ENCODE data around the gene CSNK1G3. TPM values are rescaled to one million over a fixed set of nuclear protein-coding genes. Genes with fewer than 3 reads are reported as not detected.

The CSNK1G3 gene
- total RNA-seq, 1 donor from 2014 or later: 28.5 TPM

GRCh38 chr5:123639244-123639643 lies 127.3 kb downstream of the CSNK1G3 start:
- no peak for DNase-seq (ENCODE audit: low spot score in 2 of 2)
- TF ChIP-seq CTCF (IDR thresholded peaks at IDR 0.05): no peak
- no peak overlapping the region for H3K27ac ChIP-seq
- no peaks in the 10 kb centered on the region for H3K27me3 ChIP-seq
- no peak overlapping the region for H3K4me3 ChIP-seq
- intact Hi-C loops (cut with DNase I): no loop called here
- H3K36me3 ChIP-seq: no peaks in the 10 kb centered on the region
- H3K9me3 ChIP-seq: no peaks in the 10 kb centered on the region
- H3K4me1 ChIP-seq: no peaks in the 10 kb centered on the region

- DNase-seq (ENCODE audit: low spot score in 2 of 2): no peak
Observed at GRCh38 chr5:123645024-123645603, 133.1 kb downstream of the CSNK1G3 start.

GRCh38 chr5:123647066-123647465 lies 135.1 kb downstream of the CSNK1G3 start:
- intact Hi-C loops (cut with DNase I): no loop called here
- Histone ChIP-seq H3K4me3 (no peak overlapping the region), H3K36me3 (no peaks in the 10 kb centered on the region), H3K9me3 (no peaks in the 10 kb centered on the region), H3K27me3 (no peaks in the 10 kb centered on the region), H3K4me1 (no peaks in the 10 kb centered on the region), H3K27ac (no peak overlapping the region)
- no peak for DNase-seq (ENCODE audit: low spot score in 2 of 2)
- TF ChIP-seq CTCF (IDR thresholded peaks at IDR 0.05): no peak

More at GRCh38 chr5:123645024-123645603, 133.1 kb downstream of the CSNK1G3 start:
- no peaks in the 10 kb centered on the region for H3K27me3 ChIP-seq
- no peak for TF ChIP-seq CTCF (IDR thresholded peaks at IDR 0.05)
- no peak overlapping the region for H3K27ac ChIP-seq
- intact Hi-C loops (cut with DNase I): no loop called here
- no peak overlapping the region for H3K4me3 ChIP-seq
- no peaks in the 10 kb centered on the region for H3K9me3 ChIP-seq
- no peaks in the 10 kb centered on the region for H3K36me3 ChIP-seq
- no peaks in the 10 kb centered on the region for H3K4me1 ChIP-seq

GRCh38 chr5:123651234-123651633 lies 139.3 kb downstream of the CSNK1G3 start:
- Histone ChIP-seq H3K4me3 (no peak overlapping the region), H3K27ac (no peak overlapping the region), H3K27me3 (no peaks in the 10 kb centered on the region), H3K9me3 (no peaks in the 10 kb centered on the region), H3K36me3 (no peaks in the 10 kb centered on the region), H3K4me1 (no peaks in the 10 kb centered on the region)
- DNase-seq (ENCODE audit: low spot score in 2 of 2): no peak
- TF ChIP-seq CTCF (IDR thresholded peaks at IDR 0.05): no peak
- intact Hi-C loops (cut with DNase I): no loop called here

GRCh38 chr5:123659011-123659410 lies 147.0 kb downstream of the CSNK1G3 start:
- TF ChIP-seq CTCF (IDR thresholded peaks at IDR 0.05): no peak
- intact Hi-C loops (cut with DNase I): no loop called here

GRCh38 chr5:123659495-123659894 lies 147.5 kb downstream of the CSNK1G3 start:
- Histone ChIP-seq H3K4me1 (no peaks in the 10 kb centered on the region), H3K9me3 (no peaks in the 10 kb centered on the region), H3K27ac (no peak overlapping the region), H3K4me3 (no peak overlapping the region), H3K27me3 (no peaks in the 10 kb centered on the region), H3K36me3 (no peaks in the 10 kb centered on the region)
- TF ChIP-seq CTCF (IDR thresholded peaks at IDR 0.05): no peak
- DNase-seq (ENCODE audit: low spot score in 2 of 2): no peak
- intact Hi-C loops (cut with DNase I): no loop called here

More at GRCh38 chr5:123659011-123659410, 147.0 kb downstream of the CSNK1G3 start:
- H3K9me3 ChIP-seq: no peaks in the 10 kb centered on the region
- H3K4me1 ChIP-seq: no peaks in the 10 kb centered on the region
- no peak for DNase-seq (ENCODE audit: low spot score in 2 of 2)
- H3K4me3 ChIP-seq: no peak overlapping the region
- H3K36me3 ChIP-seq: no peaks in the 10 kb centered on the region
- no peaks in the 10 kb centered on the region for H3K27me3 ChIP-seq
- H3K27ac ChIP-seq: no peak overlapping the region

Data from ascending aorta (tissue), 2 donors.